Upper lobe of right lung (tissue), 1 donor: ENCODE results near the gene CCDC150. TPM values are rescaled to one million over a fixed set of nuclear protein-coding genes. Genes with fewer than 3 reads are reported as not detected.
"Not testable (repeated sequence)": the region's sequence is repeated elsewhere in the genome, so short reads cannot be mapped to it uniquely, and the experiment has no call there.

Experiments used
- ATAC-seq: fragments of 200-7000 bp; cut with Tn5 transposase; one replicate; pipeline ENCODE4 v1.9.1; 2020; ENCODE audit warnings: mild to moderate bottlenecking, moderate library complexity
- DNase-seq: peaks from one replicate; pipeline ENCODE4 v3.0.0-alpha.2; 2020
- H3K27ac ChIP-seq: fragments of 200-600 bp; one replicate; pipeline ENCODE4 v1.8.0; 2022
- H3K27me3 ChIP-seq: fragments of 200-600 bp; one replicate; pipeline ENCODE4 v1.8.0; 2022; ENCODE audit warnings: mild to moderate bottlenecking
- H3K36me3 ChIP-seq: fragments of 200-600 bp; one replicate; pipeline ENCODE4 v1.8.0; 2022
- H3K4me1 ChIP-seq: fragments of 200-600 bp; one replicate; pipeline ENCODE4 v1.8.0; 2022
- H3K4me3 ChIP-seq: fragments of 200-600 bp; one replicate; pipeline ENCODE4 v1.8.0; 2022; ENCODE audit warnings: mild to moderate bottlenecking
- H3K9me3 ChIP-seq: fragments of 200-600 bp; one replicate; pipeline ENCODE4 v1.8.0; 2022
- CTCF ChIP-seq: fragments of 200-600 bp; IDR thresholded peaks from one replicate; pipeline ENCODE4 v1.8.0; 2022; ENCODE audit warnings: antibody characterized with exemption
- intact Hi-C: fragments of 100-400 bp; cut with DNase I; formaldehyde crosslinking; loops from one replicate; pipeline ENCODE4 v1.11.0; 2022
- total RNA-seq: library from RNA; stranded (reverse); fragmentation: NEBNext Ultra II Directional; extraction: Animal tissue kit (Norgen Biotek cat#: 25700); gene quantifications from one replicate; pipeline ENCODE4 v1.2.1, GENCODE V29; 2021
- donor health status: DM: no; HTN: yes; CAD: no; lungs with severe emphysema.

Gene CCDC150
- total RNA-seq, 1 donor from 2014 or later: 0.87 TPM

- ATAC-seq: peak; percentile 25
- DNase-seq: no peak
- Histone ChIP-seq H3K9me3 (no peaks in the 10 kb centered on the region), H3K4me3 (no peak overlapping the region), H3K36me3 (no peaks in the 10 kb centered on the region), H3K27me3 (no peaks in the 10 kb centered on the region), H3K4me1 (no peaks in the 10 kb centered on the region), H3K27ac (no peak overlapping the region)
- TF ChIP-seq CTCF: no peak
- intact Hi-C loops: no loop called here
Measured at GRCh38 chr2:196696423-196697079, 57.0 kb downstream of the CCDC150 start.

DNA sequence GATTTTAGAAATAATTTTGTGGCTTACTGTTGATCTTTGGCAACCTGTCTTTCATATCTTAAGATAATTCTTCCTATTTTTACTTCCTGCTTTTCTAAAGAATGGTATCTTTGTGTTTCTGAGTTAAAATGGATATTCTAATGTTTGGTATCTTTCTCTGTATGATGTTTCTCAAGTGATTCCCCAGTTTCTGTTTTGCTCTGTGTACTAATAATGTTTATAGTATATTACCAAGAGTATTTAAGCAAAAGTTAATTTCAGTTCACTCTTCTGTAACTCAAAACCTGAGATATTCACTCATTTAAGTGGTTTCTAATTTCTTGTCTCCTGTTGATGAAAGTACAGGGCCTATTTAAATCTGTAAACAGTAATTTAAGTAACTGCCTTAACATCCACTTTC, 58.3 kb downstream of the CCDC150 start:
- H3K27me3 ChIP-seq: no peaks in the 10 kb centered on the region
- H3K4me3 ChIP-seq: no peak overlapping the region
- no peaks in the 10 kb centered on the region for H3K9me3 ChIP-seq
- ATAC-seq (no peak), DNase-seq (no peak)
- intact Hi-C loops: no loop called here
- H3K4me1 ChIP-seq: no peaks in the 10 kb centered on the region
- no peak overlapping the region for H3K27ac ChIP-seq
- no peaks in the 10 kb centered on the region for H3K36me3 ChIP-seq
- TF ChIP-seq CTCF: no peak

DNA sequence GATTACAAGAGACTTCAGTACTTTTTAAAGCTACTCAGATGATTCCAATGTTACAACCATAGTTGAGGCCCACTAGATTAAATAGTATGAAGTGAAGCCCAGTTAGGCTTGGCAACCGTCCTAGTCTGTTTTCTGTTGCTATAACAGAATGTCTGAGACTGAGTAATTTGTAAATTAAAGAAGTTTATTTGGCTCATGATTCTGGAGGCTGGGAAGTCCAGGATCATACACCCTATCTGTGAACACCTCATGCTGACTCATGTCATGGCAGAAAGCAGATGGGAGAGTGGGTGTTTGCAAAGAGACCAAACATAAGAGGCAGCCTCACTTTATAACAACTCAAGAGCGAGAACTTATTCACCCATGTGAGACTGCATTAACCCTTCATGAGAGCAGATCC, 63.1 kb downstream of the CCDC150 start:
- TF ChIP-seq CTCF: no peak
- Histone ChIP-seq H3K27ac (no peak overlapping the region), H3K4me3 (no peak overlapping the region), H3K27me3 (no peaks in the 10 kb centered on the region), H3K4me1 (no peaks in the 10 kb centered on the region), H3K36me3 (no peaks in the 10 kb centered on the region), H3K9me3 (no peaks in the 10 kb centered on the region)
- intact Hi-C loops: no loop called here
- DNase-seq (no peak), ATAC-seq (no peak)

DNA sequence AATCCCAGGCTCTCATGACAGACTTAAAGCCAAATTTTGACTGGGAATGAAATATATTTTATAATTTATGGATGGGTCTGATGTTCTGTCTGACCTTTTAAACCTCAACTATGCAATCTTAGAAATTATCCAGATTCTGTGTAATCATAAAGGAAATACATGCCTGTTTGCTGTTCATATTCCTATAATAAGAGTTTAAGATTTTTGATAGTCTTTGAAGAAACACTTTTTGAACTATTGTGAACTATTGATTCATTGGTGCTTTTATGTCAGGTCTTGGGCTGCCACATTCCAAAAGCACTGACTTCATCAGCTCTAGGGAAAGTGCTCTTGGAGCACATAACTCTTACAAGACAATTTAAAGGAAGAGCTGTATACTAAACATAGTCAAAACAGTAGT, 64.2 kb downstream of the CCDC150 start:
- TF ChIP-seq CTCF: no peak
- no peak overlapping the region for H3K4me3 ChIP-seq
- ATAC-seq (no peak), DNase-seq (no peak)
- no peaks in the 10 kb centered on the region for H3K4me1 ChIP-seq
- no peaks in the 10 kb centered on the region for H3K9me3 ChIP-seq
- no peak overlapping the region for H3K27ac ChIP-seq
- no peaks in the 10 kb centered on the region for H3K36me3 ChIP-seq
- intact Hi-C loops: no loop called here
- no peaks in the 10 kb centered on the region for H3K27me3 ChIP-seq

GRCh38 chr2:196710056-196710455, 70.5 kb downstream of the CCDC150 start:
- intact Hi-C loops, H3K9me3 ChIP-seq, H3K4me3 ChIP-seq, DNase-seq, H3K4me1 ChIP-seq, H3K27ac ChIP-seq, H3K36me3 ChIP-seq, ATAC-seq, H3K27me3 ChIP-seq: not testable (repeated sequence)

DNA sequence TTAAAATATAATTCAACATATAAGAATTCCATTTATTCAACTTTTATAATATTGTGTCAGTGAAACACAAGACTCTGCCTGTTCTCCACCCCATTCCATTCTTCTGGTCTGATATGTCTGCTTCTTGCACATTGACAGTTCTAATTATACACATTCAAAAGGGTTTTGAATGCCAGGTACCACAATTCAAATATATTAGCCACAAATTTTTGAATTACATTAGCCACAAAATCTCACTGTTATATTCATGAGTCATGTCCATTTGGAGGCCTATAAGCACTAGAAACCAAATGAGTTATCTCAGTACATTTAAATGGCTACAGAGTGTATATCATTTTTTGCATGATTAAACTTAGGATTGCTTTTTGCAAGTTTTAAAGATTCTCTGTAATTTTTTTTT, 72.1 kb downstream of the CCDC150 start:
- Histone ChIP-seq H3K27me3 (no peaks in the 10 kb centered on the region), H3K36me3 (no peaks in the 10 kb centered on the region), H3K9me3 (no peaks in the 10 kb centered on the region), H3K4me1 (no peaks in the 10 kb centered on the region), H3K27ac (no peak overlapping the region), H3K4me3 (no peak overlapping the region)
- intact Hi-C loops: no loop called here
- no peak for TF ChIP-seq CTCF
- ATAC-seq (no peak), DNase-seq (no peak)
